Measurements from ENCODE around the gene MYH11.
"Not testable (repeated sequence)": the region's sequence is repeated elsewhere in the genome, so short reads cannot be mapped to it uniquely, and the experiment has no call there.

Gene MYH11

DNA sequence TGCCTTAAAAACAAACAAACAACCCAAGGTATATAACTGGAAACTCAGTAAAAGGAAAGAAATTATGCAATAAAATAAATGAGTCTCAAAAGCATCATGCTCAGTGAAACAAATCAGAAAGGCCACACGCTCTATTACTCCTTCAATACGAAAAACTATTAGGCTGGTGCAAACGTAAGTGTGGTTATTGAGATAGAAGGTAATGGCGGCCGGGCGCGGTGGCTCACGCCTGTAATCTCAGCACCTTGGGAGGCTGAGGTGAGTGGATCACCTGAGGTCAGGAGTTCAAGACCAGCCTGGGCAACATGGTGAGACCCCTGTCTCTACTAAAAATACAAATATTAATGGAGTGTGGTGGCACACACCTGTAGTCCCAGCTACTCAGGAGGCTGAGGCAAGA lies 17.6 kb downstream of the MYH11 start:
- not testable (repeated sequence) for DNase-seq (ENCODE audit: low read depth)

DNA sequence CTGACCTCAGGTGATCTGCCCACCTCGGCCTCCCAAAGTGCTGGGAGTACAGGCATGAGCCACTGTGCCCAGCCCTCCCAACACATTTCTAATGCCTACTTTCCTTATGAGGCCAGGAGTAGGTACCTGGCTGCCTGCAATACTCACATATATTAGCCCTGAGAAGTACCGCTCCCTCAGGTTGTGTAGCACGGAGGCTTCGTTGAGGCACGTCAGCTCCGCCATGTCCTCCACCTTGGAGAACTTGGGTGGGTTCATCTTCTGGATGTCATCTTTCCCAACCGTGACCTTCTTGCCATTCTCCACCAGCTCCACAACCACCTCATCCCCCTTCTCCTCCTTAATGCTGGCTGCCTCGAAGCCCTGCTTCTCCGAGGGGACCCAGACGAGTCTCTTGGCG lies 19.1 kb downstream of the MYH11 start:
- DNase-seq (ENCODE audit: low read depth): no peak

DNA sequence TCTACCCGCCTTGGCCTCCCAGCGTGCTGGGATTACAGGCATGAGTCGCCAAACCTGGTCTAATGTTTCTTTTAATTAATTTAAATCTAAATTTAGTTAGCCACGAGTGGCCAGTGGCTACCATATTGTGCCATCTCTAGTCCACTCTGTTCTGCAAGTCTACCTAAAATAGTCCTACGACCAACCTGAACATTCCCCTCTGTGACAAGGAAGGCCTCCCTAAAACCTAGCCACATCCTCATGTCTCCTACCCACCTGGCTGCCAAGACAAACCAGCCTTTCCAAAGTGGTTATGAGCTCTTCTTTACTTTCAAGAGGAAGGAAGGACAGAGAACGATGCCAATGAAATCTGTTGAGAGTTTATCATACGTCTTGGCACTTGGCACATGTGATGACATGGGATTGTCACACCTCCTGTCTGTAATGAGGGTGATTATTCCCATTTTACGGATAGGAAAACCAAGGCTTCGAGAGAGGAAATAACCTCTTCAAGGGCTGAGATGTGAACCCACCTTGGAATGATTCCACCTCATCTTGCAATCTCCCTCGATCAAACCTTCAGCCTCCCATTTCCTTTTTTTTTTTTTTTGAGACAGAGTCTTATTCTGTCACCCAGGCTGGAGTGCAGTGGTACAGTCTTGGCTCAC lies 19.7 kb downstream of the MYH11 start:
- no peak for DNase-seq (ENCODE audit: low read depth)

DNA sequence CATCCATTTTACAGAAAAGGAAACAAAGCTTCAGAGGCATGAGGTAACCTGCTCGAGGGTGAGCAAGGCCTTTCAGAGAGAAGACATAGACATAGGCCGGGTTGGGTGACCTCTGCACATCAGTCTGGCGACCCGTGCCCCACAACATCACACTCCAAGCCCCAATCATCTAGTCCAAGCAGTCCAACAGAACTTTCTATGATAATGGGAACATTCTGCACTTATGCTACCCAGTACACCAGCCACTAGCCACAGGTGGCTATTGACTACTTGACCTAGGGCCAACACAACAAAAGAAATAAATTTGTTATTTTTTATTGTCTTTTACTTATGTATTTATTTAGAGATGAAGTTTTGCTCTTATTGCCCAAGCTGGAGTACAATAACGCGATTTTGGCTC lies 20.8 kb downstream of the MYH11 start:
- DNase-seq (ENCODE audit: low read depth): no peak

DNA sequence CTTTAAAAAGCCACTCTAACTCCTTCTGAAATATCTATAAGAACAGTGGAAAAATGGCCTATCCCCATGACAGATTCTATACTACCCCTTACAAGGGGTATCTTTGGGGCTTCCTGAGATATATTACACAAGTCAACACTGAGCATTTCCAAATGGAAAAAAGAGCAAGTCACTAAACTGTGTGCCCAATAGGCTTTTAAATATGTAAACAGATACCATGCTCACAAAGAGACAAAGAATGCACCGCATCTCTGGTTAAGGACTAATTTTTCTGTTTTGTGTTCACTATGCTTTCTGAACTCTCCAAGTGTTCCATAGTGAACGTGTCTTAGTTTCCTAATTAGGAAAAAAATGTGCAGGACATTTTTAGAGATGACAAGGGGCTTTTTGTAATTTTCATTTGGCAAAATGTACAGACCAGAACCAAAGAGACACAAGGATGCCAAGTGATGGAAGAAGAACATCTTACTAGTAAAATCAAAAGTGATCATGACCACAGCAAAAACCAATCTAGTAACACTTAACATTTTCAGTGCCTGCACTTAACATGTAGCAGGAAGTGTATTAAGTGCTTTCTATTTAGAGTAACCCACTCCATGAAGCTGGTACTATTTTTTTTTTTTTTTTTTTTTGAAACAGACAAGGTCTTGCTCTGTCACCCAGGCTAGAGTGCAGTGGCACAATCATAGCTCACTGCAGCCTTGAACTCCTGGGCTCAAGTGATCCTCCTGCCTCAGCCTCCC lies 21.5 kb downstream of the MYH11 start:
- no peak for DNase-seq (ENCODE audit: low read depth)

DNA sequence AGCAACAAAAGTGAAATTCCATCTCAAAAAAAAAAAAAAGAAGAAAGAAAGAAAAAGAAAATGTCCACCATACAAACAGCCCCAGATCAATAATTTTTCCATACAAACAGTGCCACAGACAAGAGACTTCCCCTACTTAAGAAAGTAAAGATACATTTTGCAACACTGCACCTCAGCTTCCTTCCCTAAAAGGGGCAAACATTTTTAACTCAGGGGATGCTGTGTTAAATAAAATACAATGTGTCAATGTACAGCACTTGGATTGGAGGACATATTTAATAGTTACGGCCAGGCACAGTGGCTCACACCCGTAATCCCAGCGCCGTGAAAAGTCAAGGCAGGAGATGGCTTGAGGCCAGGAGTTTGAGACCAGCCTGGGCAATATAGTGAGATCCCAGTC lies 22.3 kb downstream of the MYH11 start:
- no peak for DNase-seq (ENCODE audit: low read depth)

DNA sequence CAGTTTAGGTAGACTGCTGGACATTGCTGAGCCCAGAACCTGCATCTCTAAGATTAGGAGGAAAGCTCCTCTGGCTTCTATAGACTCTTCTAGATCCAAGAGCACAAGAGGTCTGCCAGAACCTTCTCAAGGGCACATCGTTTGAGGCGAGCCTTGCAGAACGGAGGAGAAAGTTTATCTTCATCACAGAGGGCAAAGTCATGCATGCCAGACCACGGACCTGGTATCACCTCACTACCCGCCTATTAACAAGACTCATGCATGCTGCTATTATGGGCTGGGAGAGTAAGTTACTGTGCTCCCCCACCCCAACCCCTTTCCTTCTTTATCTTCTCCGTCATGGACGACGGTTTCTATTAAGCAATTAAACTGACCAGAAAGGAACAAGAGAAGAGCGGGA lies 23.3 kb downstream of the MYH11 start:
- no peak for DNase-seq (ENCODE audit: low read depth)

DNA sequence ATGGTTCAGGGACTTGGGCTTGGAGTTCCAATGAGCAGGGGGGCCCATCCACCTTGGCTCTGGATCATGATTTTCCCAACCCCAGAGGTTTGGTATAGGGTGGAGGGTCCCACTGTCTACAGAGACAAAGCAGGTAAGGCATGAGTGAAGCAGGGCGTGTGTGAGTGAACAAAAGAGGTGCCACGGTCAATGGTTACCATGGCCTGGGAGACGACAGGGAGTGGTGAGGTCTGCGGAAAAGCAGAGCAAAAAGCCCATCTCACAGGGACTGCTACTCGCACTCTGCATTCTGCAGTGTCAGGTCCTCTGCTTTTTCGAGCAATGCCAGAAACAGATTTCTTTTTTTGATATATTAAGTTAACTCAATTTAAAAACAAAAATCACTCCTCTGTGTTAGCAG lies 24.6 kb downstream of the MYH11 start:
- no peak for DNase-seq (ENCODE audit: low read depth)

DNA sequence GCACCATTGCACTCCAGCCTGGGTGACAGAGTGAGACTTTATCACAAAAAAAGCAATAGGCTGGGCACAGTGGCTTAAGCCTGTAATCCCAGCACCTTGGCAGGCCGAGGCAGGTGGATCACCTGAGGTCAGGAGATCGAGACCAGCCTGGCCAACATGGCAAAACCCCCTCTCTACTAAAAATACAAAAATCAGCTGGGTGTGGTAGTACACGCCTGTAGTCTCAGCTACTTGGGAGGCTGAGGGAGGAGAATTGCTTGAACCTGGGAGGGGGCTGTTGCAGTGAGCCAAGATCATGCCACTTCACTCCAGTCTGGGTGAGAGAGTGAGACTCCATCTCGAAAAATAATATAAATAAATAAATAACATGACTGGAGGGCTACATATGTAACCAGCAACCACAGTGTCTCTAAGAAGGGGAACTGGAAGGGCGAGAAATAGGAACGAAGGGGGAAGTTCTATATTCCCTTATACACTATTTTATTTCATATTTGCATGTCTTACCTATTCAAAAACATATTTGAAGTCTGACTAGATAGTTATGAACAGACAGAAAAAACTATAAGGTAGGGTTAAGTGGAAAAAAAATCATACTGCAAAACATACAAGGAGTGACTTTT lies 25.9 kb downstream of the MYH11 start:
- no peak for DNase-seq (ENCODE audit: low read depth)

DNA sequence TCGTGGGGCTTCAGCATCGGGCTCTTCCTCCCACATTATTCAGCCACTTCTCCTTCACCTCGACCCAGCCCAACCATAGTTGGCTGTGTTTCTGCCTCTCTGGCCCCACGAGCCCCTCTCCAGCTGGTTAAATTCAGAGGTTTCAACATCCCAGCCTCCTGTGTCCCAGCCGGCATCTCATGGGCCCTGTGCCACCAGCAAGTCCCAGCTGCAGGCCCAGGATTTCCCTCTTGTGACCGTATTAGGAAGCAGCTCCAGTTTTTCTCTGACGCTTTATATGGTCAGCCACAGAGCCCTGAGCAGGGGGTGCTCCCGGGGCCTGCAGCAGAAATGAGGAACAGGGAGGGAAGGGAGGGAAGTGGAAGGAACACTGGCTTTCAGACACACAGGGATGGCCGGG lies 27.4 kb downstream of the MYH11 start:
- no peak for DNase-seq (ENCODE audit: low read depth)

DNA sequence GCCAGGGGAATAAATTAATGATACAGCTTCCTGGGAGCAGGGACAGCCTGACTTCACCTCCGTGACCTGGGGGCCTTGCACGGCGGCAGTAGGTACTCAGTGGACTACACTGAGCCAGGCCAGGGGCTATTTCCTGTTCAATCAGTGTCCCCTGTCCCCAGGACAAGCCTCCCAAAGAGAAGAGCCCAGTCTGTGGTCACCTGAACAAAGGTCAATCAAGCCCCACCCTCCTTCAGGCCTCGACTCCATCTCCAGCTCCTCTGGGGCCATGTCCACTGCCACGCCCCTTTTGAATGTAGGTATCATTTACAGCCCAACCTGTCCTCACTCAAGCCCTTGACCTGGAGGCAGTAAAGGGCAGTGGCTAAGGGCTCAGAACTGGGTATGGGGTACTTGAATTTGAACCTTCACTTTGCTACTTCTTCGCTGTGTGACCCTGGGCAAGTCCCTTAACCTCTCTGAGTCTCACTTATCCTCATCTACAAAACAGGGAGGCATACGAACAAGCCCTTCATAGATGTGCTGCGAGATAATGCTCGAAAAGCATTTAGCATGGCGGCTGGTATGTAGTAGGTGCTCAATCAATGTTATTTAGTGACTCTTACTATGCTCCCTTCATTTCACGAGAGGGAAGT lies 29.0 kb downstream of the MYH11 start:
- no peak for DNase-seq (ENCODE audit: low read depth)

DNA sequence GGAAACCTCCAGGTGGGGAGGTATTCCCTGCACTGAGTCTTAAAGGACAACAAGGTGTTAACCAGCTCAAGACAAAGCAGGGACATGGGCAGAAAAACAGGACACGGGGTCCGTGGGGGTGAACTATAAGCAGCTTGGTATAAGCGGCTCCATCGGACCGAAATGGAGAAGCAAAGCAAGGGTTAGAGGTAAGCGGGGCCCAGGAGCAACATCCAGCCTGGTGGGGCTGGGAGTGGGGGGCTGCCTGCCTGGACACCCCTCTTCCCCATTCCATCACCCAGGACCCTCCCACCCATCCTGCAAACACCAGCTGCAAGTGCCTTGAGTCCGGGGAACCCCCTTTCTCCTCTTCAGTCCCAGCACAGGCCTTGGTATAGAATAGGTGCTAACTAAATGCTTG lies 29.5 kb downstream of the MYH11 start:
- no peak for DNase-seq (ENCODE audit: low read depth)

DNA sequence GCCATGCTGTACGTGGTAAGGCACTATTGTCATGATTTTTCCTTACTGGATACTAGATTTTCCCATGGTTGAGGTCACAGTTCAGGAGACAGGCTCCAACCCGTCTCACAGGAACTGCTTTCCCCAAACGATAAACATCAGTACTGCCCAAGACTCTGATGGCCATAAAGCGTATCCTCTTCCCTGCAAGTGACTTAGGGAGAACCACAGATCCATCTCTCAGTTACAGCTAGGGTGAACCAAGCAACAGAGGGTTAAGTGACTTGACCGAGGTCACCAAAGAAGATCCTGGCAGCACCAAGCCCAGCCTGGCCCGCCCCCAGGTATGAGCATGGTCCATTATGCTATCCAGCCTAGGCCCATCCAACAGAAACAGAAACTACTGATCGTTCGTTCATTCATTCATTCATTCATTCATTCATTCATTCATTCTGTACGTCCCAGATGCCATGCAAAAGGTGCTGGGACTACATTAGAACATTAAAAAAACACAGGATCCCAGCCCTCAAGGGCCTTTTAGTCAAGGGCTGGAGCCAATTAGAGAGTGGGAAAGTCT lies 31.0 kb downstream of the MYH11 start:
- no peak for DNase-seq (ENCODE audit: low read depth)

DNA sequence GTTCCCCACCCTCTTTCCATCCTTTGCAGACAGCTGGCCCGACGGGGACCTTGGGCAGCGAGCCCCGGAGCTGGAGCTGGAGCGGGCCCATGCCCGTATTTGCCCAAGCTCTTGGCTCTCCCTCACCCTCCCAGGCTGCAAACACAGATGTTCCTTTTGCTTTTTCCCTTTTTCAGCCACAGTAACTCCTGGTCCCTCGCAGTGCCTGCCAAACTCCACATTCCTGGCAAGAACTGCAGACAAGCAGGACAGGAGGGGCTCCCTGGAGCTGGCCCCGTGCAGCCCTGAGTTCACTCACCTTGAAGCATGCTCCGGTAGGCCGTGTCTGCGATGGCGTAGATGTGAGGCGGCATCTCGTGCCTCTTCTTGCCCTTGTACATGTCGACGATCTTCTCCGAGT lies 33.9 kb downstream of the MYH11 start:
- no peak for DNase-seq (ENCODE audit: low read depth)

DNA sequence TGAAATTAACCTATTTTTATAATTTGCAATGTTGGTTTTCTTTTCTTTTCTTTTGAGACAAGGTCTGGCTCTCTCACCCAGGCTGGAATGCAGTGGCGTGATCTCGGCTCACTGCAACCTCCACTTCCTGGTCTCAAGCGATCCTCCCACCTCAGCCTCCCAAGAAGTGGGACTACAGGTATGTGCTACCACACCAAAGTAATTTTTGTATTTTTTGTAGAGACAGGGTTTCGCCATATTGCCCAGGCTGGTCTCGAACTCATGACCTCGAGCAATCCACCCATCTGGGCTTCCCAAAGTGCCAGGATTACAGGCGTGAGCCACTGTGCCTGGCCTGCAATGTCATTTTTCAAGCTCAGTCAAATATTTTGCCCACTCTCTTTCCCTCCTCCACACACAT lies 36.0 kb downstream of the MYH11 start:
- no peak for DNase-seq (ENCODE audit: low read depth)

DNA sequence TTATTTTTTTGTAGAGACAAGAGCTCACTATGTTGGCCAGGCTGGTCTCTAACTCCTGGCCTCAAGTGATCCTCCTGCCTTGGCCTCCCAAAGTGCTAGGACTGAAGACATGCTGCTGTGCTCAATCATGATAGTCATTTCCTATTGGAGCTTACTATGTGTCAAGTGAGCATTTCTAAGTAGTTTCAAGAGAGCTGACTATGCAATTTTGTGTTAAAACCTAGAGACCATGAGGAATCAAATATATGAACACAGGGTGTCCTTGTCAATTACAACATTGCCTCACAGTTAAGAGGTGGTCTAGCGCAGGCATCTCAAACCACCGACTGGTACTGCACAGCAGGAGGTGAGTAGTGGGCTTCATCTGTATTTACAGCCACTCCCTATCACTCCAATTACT lies 37.8 kb downstream of the MYH11 start:
- DNase-seq (ENCODE audit: low read depth): no peak

DNA sequence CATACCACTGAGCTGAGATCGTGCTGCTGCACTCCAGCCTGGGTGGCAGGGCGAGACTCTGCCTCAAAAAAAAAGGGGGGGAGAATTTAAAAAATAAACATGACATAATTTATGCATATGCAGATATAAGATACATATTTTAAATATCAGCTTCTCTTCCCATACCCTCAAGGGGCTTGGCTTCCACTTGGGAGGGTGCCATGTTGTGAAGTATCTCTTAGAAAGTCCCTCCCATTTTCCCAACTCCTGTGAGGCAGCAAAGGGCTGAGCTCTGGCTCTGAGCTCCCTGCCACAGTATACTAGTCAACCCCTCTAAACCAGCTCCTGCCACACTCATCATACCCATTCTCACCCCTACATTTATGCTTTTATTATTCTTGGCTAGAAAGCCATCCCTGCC lies 39.4 kb downstream of the MYH11 start:
- no peak for DNase-seq (ENCODE audit: low read depth)

DNA sequence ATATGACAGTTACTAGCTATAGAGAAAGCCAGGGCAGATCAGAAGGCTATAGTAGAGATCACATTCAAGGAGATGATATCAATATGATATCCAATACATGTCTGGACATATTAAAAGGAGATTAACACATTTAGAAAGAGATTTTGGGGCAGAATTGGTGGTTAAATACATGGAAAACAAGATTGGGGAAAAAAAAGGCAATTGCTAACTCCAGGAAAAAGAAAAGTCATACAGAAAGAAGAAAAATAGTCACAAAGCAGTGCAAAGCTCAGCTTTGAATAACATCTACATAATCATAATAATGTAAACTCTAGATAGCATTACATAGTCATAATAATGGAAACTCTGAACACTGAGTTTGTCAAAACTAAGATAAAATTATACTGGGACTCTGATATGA lies 40.6 kb downstream of the MYH11 start:
- no peak for DNase-seq (ENCODE audit: low read depth)

DNA sequence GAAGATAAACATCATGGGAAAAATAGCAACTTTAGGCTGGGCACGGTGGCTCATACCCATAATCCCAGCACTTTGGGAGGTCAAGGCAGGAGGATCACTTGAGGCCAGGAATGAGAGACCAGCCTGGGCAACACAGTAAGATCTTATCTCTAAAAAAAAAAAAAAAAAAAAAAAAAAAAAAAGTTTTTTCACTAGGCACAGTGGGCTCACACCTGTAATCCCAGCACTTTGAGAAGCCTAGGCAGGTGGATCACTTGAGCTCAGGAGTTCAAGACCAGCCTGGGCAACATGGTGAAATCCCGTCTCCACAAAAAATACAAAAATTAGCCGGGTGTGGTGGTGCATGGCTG lies 44.5 kb downstream of the MYH11 start:
- not testable (repeated sequence) for DNase-seq (ENCODE audit: low read depth)

DNA sequence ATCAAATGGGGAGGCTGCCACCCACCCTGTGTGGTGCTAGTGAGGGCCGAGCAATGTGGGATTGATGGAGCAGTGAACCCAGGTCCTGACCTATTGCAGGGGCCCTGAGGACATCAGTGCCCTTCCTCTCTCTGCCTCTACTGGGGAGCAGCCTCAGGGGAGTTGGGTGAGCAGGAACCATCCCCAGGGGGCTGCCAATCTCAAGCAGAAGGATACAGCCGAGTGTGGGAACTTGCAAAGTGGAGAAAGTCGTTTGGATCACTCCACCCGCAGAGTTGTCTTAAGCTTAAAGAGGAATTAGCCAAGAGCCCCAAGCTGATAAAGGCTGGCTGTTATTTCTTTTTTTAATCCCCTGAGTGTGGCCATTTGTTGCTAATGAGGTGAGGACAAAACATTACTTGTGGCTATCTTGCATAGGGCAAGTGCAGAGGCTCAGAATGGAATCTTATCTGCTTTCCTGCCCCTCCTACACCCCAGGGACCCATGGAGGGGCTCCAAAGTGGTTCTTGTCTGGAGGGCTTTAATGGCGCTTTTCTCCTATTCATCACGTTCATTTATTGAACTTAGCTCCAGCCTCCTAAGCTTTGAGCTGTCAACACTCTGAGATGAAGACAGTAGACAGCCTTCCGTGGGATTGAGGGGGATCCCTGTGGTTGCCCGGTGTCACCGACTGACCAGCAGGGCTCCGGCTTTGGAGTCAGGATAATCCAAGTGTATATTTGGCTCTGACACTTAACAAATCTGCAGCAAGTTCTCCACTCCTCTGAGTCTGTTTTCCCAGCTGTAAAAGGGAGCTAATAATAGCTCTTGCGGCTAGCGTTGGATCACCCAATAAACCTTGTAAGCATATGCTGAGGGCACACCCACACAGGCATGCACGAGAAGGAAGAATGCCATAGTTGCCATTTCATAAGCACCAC lies 45.1 kb downstream of the MYH11 start:
- peak; percentile 89 for DNase-seq (ENCODE audit: low read depth)

DNA sequence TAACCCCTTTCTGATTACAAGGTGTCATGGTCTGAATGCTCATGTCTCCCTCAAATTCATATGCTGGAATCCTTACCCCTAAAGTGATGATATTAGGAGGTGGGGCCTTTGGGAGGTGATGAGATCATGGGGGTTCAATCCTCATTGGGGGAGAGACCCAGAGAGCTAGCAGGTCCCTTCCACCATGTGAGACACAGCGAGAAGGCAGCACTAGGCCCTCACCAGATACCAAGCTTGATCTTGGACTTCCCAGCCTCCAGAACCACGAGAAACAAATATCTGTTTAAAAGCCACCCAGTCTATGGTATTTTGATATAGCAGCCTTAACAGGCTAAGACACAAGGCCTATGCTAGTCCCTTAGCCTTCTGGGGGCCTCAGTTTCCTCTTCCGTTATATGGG lies 45.9 kb downstream of the MYH11 start:
- no peak for DNase-seq (ENCODE audit: low read depth)

DNA sequence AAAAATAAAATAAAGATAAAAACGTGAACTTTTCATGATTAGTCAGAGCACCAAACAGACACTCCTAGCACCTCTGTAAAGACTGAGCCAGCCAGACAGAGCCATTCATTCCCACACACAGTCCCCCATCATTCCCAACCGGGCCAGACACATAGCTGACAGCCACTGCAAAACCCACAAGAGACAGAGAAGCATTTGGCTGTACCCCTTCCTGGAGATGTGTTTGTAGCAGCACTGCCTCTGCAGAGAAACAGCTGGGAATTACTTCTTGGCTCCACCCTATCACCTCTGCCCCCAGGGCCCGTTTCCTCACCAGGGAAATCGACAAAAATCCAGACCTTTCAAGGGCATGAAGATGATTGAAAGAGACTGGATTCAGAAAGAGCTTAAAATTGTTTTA lies 46.4 kb downstream of the MYH11 start:
- DNase-seq (ENCODE audit: low read depth): no peak

Measured in GM04504 (cell line).